Activated T-helper 2 cell treated with anti-CD3 and anti-CD28 coated beads, Interferon-gamma antibody, Interleukin-2, Interleukin-4, amounts not matched to agents 10 μg/mL and 5 μg/mL and 100 μg/mL, durations not matched to agents 14 hours and 24 hours and 36 hours (primary cell): Measurements from ENCODE around the gene RAB28. TPM values are rescaled to one million over a fixed set of nuclear protein-coding genes. Genes with fewer than 3 reads are reported as not detected.
"Not testable (repeated sequence)": the region's sequence is repeated elsewhere in the genome, so short reads cannot be mapped to it uniquely, and the experiment has no call there.

ENCODE experiments used
- DNase-seq: peaks from one replicate; pipeline ENCODE4 v3.0.0; 2021; ENCODE audit warnings: low spot score
- H3K27ac Mint-ChIP-seq: one replicate; pipeline ENCODE4 v1.8.0; 2021; ENCODE audit warnings: mixed read lengths
- H3K27me3 Mint-ChIP-seq: one replicate; pipeline ENCODE4 v1.8.0; 2021; ENCODE audit warnings: low read depth, mixed read lengths
- H3K36me3 Mint-ChIP-seq: one replicate; pipeline ENCODE4 v1.8.0; 2021; ENCODE audit warnings: low read depth, mixed read lengths
- H3K4me1 Mint-ChIP-seq: one replicate; pipeline ENCODE4 v1.8.0; 2021; ENCODE audit warnings: low read depth, mixed read lengths
- H3K4me3 Mint-ChIP-seq: one replicate; pipeline ENCODE4 v1.8.0; 2021; ENCODE audit warnings: low read depth, mild to moderate bottlenecking, moderate library complexity, mixed read lengths
- H3K9me3 Mint-ChIP-seq: one replicate; pipeline ENCODE4 v1.8.0; 2021; ENCODE audit warnings: mixed read lengths
- intact Hi-C: fragments of 100-400 bp; cut with micrococcal nuclease; formaldehyde crosslinking; loops from one replicate; pipeline ENCODE4 v1.15.1; 2023
- total RNA-seq: library from RNA; stranded (reverse); gene quantifications from 2 replicates; pipeline ENCODE4 v1.2.3, GENCODE V29; 2022

Gene RAB28
- total RNA-seq, 1 donor from 2014 or later: 17.4 TPM

GRCh38 chr4:13427599-13428325 lies 56.4 kb downstream of the RAB28 start:
- Mint-ChIP-seq H3K4me3 (no peak overlapping the region), H3K36me3 (peaks cover 14% of the 10 kb centered on the region), H3K4me1 (peaks cover under 1% of the 10 kb centered on the region), H3K27me3 (no peaks in the 10 kb centered on the region), H3K9me3 (peaks cover 5% of the 10 kb centered on the region), H3K27ac (no peak overlapping the region)
- intact Hi-C loops: no loop called here
- no peak for DNase-seq

- Mint-ChIP-seq H3K36me3 (peaks cover 21% of the 10 kb centered on the region), H3K27ac (no peak overlapping the region), H3K4me1 (peaks cover 8% of the 10 kb centered on the region), H3K27me3 (no peaks in the 10 kb centered on the region), H3K4me3 (no peak overlapping the region), H3K9me3 (peaks cover 6% of the 10 kb centered on the region)
- DNase-seq: no peak
- intact Hi-C loops: no loop called here
Observed at GRCh38 chr4:13415068-13415785, 68.9 kb downstream of the RAB28 start.

GRCh38 chr4:13413729-13414437 lies 70.3 kb downstream of the RAB28 start:
- H3K4me3 Mint-ChIP-seq: no peak overlapping the region
- H3K9me3 Mint-ChIP-seq: no peaks in the 10 kb centered on the region
- H3K27me3 Mint-ChIP-seq: no peaks in the 10 kb centered on the region
- intact Hi-C loops: no loop called here
- no peak for DNase-seq
- no peak overlapping the region for H3K27ac Mint-ChIP-seq
- peaks cover 8% of the 10 kb centered on the region for H3K4me1 Mint-ChIP-seq
- peaks cover 13% of the 10 kb centered on the region for H3K36me3 Mint-ChIP-seq

GRCh38 chr4:13411942-13412341 lies 72.2 kb downstream of the RAB28 start:
- Mint-ChIP-seq H3K9me3 (peaks cover 14% of the 10 kb centered on the region), H3K27ac (no peak overlapping the region), H3K4me3 (no peak overlapping the region), H3K4me1 (peaks cover 8% of the 10 kb centered on the region), H3K27me3 (no peaks in the 10 kb centered on the region), H3K36me3 (peaks cover 12% of the 10 kb centered on the region)
- DNase-seq: no peak
- intact Hi-C loops: no loop called here

GRCh38 chr4:13409324-13409723 lies 74.8 kb downstream of the RAB28 start:
- H3K27me3 Mint-ChIP-seq: no peaks in the 10 kb centered on the region
- H3K9me3 Mint-ChIP-seq: peaks cover 17% of the 10 kb centered on the region
- no peak for DNase-seq
- no peak overlapping the region for H3K27ac Mint-ChIP-seq
- H3K4me1 Mint-ChIP-seq: peaks cover 8% of the 10 kb centered on the region
- H3K4me3 Mint-ChIP-seq: no peak overlapping the region
- peaks cover 12% of the 10 kb centered on the region for H3K36me3 Mint-ChIP-seq
- intact Hi-C loops: no loop called here

- H3K4me1 Mint-ChIP-seq, H3K27ac Mint-ChIP-seq, DNase-seq, intact Hi-C loops, H3K4me3 Mint-ChIP-seq, H3K27me3 Mint-ChIP-seq: not testable (repeated sequence)
- Mint-ChIP-seq H3K36me3 (peaks cover 12% of the 10 kb centered on the region), H3K9me3 (peaks cover 17% of the 10 kb centered on the region)
Observed at GRCh38 chr4:13406156-13406555, 78.0 kb downstream of the RAB28 start.

- intact Hi-C loops: no loop called here
- Mint-ChIP-seq H3K36me3 (peaks cover 8% of the 10 kb centered on the region), H3K4me1 (no peaks in the 10 kb centered on the region), H3K4me3 (no peak overlapping the region), H3K27me3 (no peaks in the 10 kb centered on the region), H3K9me3 (peaks cover 17% of the 10 kb centered on the region), H3K27ac (no peak overlapping the region)
- DNase-seq: no peak
Observed at GRCh38 chr4:13403833-13404232, 80.3 kb downstream of the RAB28 start.

GRCh38 chr4:13403326-13403725 lies 80.8 kb downstream of the RAB28 start:
- no peaks in the 10 kb centered on the region for H3K27me3 Mint-ChIP-seq
- H3K27ac Mint-ChIP-seq: no peak overlapping the region
- peaks cover 17% of the 10 kb centered on the region for H3K9me3 Mint-ChIP-seq
- no peak for DNase-seq
- H3K4me1 Mint-ChIP-seq: no peaks in the 10 kb centered on the region
- peaks cover 7% of the 10 kb centered on the region for H3K36me3 Mint-ChIP-seq
- intact Hi-C loops: no loop called here
- no peak overlapping the region for H3K4me3 Mint-ChIP-seq

GRCh38 chr4:13399257-13399656 lies 84.9 kb downstream of the RAB28 start:
- intact Hi-C loops: no loop called here
- H3K9me3 Mint-ChIP-seq: no peaks in the 10 kb centered on the region
- no peak for DNase-seq
- H3K27me3 Mint-ChIP-seq: no peaks in the 10 kb centered on the region
- no peaks in the 10 kb centered on the region for H3K36me3 Mint-ChIP-seq
- no peaks in the 10 kb centered on the region for H3K4me1 Mint-ChIP-seq
- H3K27ac Mint-ChIP-seq: no peak overlapping the region
- H3K4me3 Mint-ChIP-seq: no peak overlapping the region

GRCh38 chr4:13396161-13396560 lies 88.0 kb downstream of the RAB28 start:
- intact Hi-C loops: no loop called here
- no peak for DNase-seq
- peaks cover 4% of the 10 kb centered on the region for H3K9me3 Mint-ChIP-seq
- H3K27me3 Mint-ChIP-seq: no peaks in the 10 kb centered on the region
- no peaks in the 10 kb centered on the region for H3K4me1 Mint-ChIP-seq
- H3K4me3 Mint-ChIP-seq: no peak overlapping the region
- H3K36me3 Mint-ChIP-seq: no peaks in the 10 kb centered on the region
- no peak overlapping the region for H3K27ac Mint-ChIP-seq

- peaks cover 23% of the 10 kb centered on the region for H3K9me3 Mint-ChIP-seq
- DNase-seq, H3K27me3 Mint-ChIP-seq, H3K4me3 Mint-ChIP-seq, H3K27ac Mint-ChIP-seq: not testable (repeated sequence)
- intact Hi-C loops: loop anchor here (5.0 to 10.0 kb wide), 2 partner anchors 87 to 155 kb away; partner anchors contain the start of gene NKX3-2
- peaks cover 19% of the 10 kb centered on the region for H3K4me1 Mint-ChIP-seq
- peaks cover 16% of the 10 kb centered on the region for H3K36me3 Mint-ChIP-seq
Observed at GRCh38 chr4:13389901-13390300, 94.2 kb downstream of the RAB28 start.

- Mint-ChIP-seq H3K4me3 (no peak overlapping the region), H3K27ac (no peak overlapping the region), H3K4me1 (peaks cover 19% of the 10 kb centered on the region), H3K27me3 (no peaks in the 10 kb centered on the region), H3K9me3 (peaks cover 22% of the 10 kb centered on the region), H3K36me3 (peaks cover 16% of the 10 kb centered on the region)
- intact Hi-C loops: loop anchor here (5.0 to 10.0 kb wide), 2 partner anchors 91 to 158 kb away; partner anchors contain the start of gene NKX3-2
- DNase-seq: no peak
Observed at GRCh38 chr4:13386405-13387107, 97.6 kb downstream of the RAB28 start.
